ENCODE data around the gene ZNF511. TPM values are rescaled to one million over a fixed set of nuclear protein-coding genes. Genes with fewer than 3 reads are reported as not detected.

Gene ZNF511
- total RNA-seq, 1 experiment from 2014 or later: 89.4 TPM

- H4K5ac ChIP-seq (ENCODE audit: insufficient read length, low read depth, low read length): no peak within 1 kb of the TSS
- H3K27ac Mint-ChIP-seq: peak within 1 kb of the TSS in 1 of 3 experiments; percentile 48; a peak in 1 of 7 replicates
- H3T11ph ChIP-seq (ENCODE audit: low read length): no peak within 1 kb of the TSS
- H2BK12ac ChIP-seq (ENCODE audit: insufficient read length, low read depth, low read length): no peak within 1 kb of the TSS
- no peak within 1 kb of the TSS for H2BK15ac ChIP-seq (ENCODE audit: low read depth, low read length)
- no peaks in the 10 kb centered on the region for H3K9me3 ChIP-seq (ENCODE audit: control insufficient read depth, low read depth, low read length)
- H3K27me3 Mint-ChIP-seq (ENCODE audit: low read depth): peaks cover 11% of the 10 kb centered on the region
- H3K9ac ChIP-seq (ENCODE audit: extremely low read depth, insufficient read length, low read length): no peak within 1 kb of the TSS
- DNase-seq: peak; percentile 90
- no peak within 1 kb of the TSS for H2AFZ ChIP-seq (ENCODE audit: low read length)
- peak within 1 kb of the TSS; percentile 37 for H3K4me2 ChIP-seq (ENCODE audit: insufficient read depth, insufficient read length, low read length)
- no peaks in the 10 kb centered on the region for H3K79me1 ChIP-seq (ENCODE audit: insufficient read depth, low read depth, low read length, poor library complexity, severe bottlenecking)
- no peaks in the 10 kb centered on the region; the same call in 1 of the 2 replicates for H3K27me3 ChIP-seq (ENCODE audit: insufficient read depth, low read length)
- H4K91ac ChIP-seq (ENCODE audit: insufficient read length, low read depth, low read length): no peak within 1 kb of the TSS
- no CpG with 5 or more reads among the region's 63 CpGs for WGBS (ENCODE audit: extremely low coverage, insufficient read length, low lambda C conversion rate)
- H3K79me2 ChIP-seq (ENCODE audit: insufficient read depth, low read length): no peaks in the 10 kb centered on the region
- peaks cover 3 to 7% of the 10 kb centered on the region in 2 experiments; a peak in 3 of 4 replicates for H3K4me1 Mint-ChIP-seq
- H3K9me3 Mint-ChIP-seq: no peaks in the 10 kb centered on the region
- H3K23me2 ChIP-seq (ENCODE audit: insufficient read length, low read depth, low read length, poor library complexity, severe bottlenecking): peaks cover 7% of the 10 kb centered on the region
- H2BK5ac ChIP-seq (ENCODE audit: insufficient read length, low read length): no peak within 1 kb of the TSS
- no peak within 1 kb of the TSS for H3K18ac ChIP-seq (ENCODE audit: insufficient read length, low read depth, low read length)
- H3K36me3 Mint-ChIP-seq (ENCODE audit: insufficient read depth in 1 of 3, low read depth in 3 of 3): peaks cover 0 to 11% (median 3%) of the 10 kb centered on the region in 3 experiments; a peak in 4 of 7 replicates
- H4K20me1 ChIP-seq (ENCODE audit: control insufficient read depth, insufficient read depth, insufficient read length): no peaks in the 10 kb centered on the region
- no peak within 1 kb of the TSS for H3K4ac ChIP-seq (ENCODE audit: low read depth, low read length)
- no peak within 1 kb of the TSS for H3K27ac ChIP-seq (ENCODE audit: insufficient read length, low read depth, low read length)
- 0 out of 2 replicates have a peak within 1 kb of the TSS, but pooled peaks have one; percentile 6 for H3K14ac ChIP-seq (ENCODE audit: insufficient read depth, low read length)
- no peak within 1 kb of the TSS for H2BK20ac ChIP-seq (ENCODE audit: low read depth, low read length, poor library complexity, severe bottlenecking)
- H3K4me3 Mint-ChIP-seq: peak within 1 kb of the TSS; percentile 48 to 67
- no peak within 1 kb of the TSS for H2BK120ac ChIP-seq (ENCODE audit: low read depth, low read length, poor library complexity, severe bottlenecking)
- peak; percentile 19; the same call in 1 of the 3 replicates for TF ChIP-seq CTCF (conservative IDR thresholded peaks at IDR 0.05)
- no peak within 1 kb of the TSS for H2AK5ac ChIP-seq (ENCODE audit: insufficient read length, low read length)
- H3K23ac ChIP-seq (ENCODE audit: insufficient read length, low read depth, low read length): no peak within 1 kb of the TSS
- H3K56ac ChIP-seq (ENCODE audit: insufficient read length, low read depth, low read length): no peak within 1 kb of the TSS
- no peaks in the 10 kb centered on the region for H3K4me1 ChIP-seq (ENCODE audit: insufficient read depth, low read length)
- H4K8ac ChIP-seq (replicated peaks; ENCODE audit: insufficient read length, low read depth, low read length): no peak within 1 kb of the TSS
Measured at GRCh38 chr10:133276435-133277201, 32.1 kb upstream of the ZNF511 start, which contains the start of gene ADAM8. ADAM8 (minus strand) TSS chr10:133276868; CDS start chr10:133276817, 51 bp downstream.
